DND-41 (cell line): ENCODE data around the gene CELA2B.

Experiments used
- ATAC-seq: fragments of 200-7000 bp; cut with Tn5 transposase; 3 replicates; pipeline ENCODE4 v1.9.1; 2021; ENCODE audit warnings: low read depth; ENCODE audit not compliant: insufficient read depth
- DNase-seq: peaks from one replicate; pipeline ENCODE4 v3.0.0-alpha.2; 2020
- H2AFZ ChIP-seq: 2 replicates; pipeline ENCODE4 v1.6.0; 2012; ENCODE audit warnings: low read depth, low read length
- H3K27ac ChIP-seq: 2 replicates; pipeline ENCODE4 v1.5.1; 2012; ENCODE audit warnings: low read length, inconsistent platforms
- H3K27me3 ChIP-seq: fragments of 200-600 bp; sonication (generic); 2 replicates; pipeline ENCODE4 v1.6.0; 2012; ENCODE audit warnings: low read length, mild to moderate bottlenecking, inconsistent platforms; ENCODE audit not compliant: insufficient read depth, poor library complexity
- H3K36me3 ChIP-seq: 2 replicates; pipeline ENCODE4 v1.5.1; 2012; ENCODE audit warnings: low read length, inconsistent platforms; ENCODE audit not compliant: insufficient read depth
- H3K4me1 ChIP-seq: 2 replicates; pipeline ENCODE4 v1.5.1; 2012; ENCODE audit warnings: mild to moderate bottlenecking, low read length; ENCODE audit not compliant: insufficient read depth
- H3K4me2 ChIP-seq: 2 replicates; pipeline ENCODE4 v1.6.0; 2012; ENCODE audit warnings: mild to moderate bottlenecking, moderate library complexity, low read length, inconsistent platforms; ENCODE audit not compliant: insufficient read depth
- H3K4me3 ChIP-seq, 2 experiments: fragments of 200-600 bp in 1 of 2; shearing (Covaris generic) in 1 of 2; 2 replicates each; pipeline ENCODE4 v1.5.1; 2012 to 2016; ENCODE audit warnings: inconsistent platforms in 2 of 2, low read length in 2 of 2, mild to moderate bottlenecking in 2 of 2, low read depth in 1 of 2, moderate library complexity in 1 of 2
- H3K79me2 ChIP-seq: 2 replicates; pipeline ENCODE4 v1.6.0; 2012; ENCODE audit warnings: low read length, inconsistent platforms; ENCODE audit not compliant: insufficient read depth
- H3K9ac ChIP-seq: 2 replicates; pipeline ENCODE4 v1.6.0; 2012; ENCODE audit warnings: low read depth, mild to moderate bottlenecking, inconsistent platforms, low read length, moderate library complexity
- H3K9me3 ChIP-seq: 2 replicates; pipeline ENCODE4 v1.5.1; 2012; ENCODE audit warnings: low read length, moderate library complexity, mild to moderate bottlenecking, inconsistent platforms; ENCODE audit not compliant: insufficient read depth, severe bottlenecking
- H4K20me1 ChIP-seq: 2 replicates; pipeline ENCODE4 v1.6.0; 2012; ENCODE audit warnings: low read length; ENCODE audit not compliant: insufficient read depth
- EZH2 ChIP-seq: IDR thresholded peaks from 3 replicates; pipeline ENCODE4 v1.6.1; 2012; ENCODE audit warnings: borderline replicate concordance, low read depth, mild to moderate bottlenecking, moderate library complexity, low read length, inconsistent platforms; ENCODE audit not compliant: severe bottlenecking
- TF ChIP-seq, protein P1 (sequence below): IDR thresholded peaks from 2 replicates; pipeline ENCODE4 v1.5.1; 2012; ENCODE audit warnings: borderline replicate concordance, low read length, moderate library complexity, mild to moderate bottlenecking; ENCODE audit not compliant: poor library complexity, severe bottlenecking; ENCODE audit errors: extremely low read depth

CELA2B gene

DNA sequence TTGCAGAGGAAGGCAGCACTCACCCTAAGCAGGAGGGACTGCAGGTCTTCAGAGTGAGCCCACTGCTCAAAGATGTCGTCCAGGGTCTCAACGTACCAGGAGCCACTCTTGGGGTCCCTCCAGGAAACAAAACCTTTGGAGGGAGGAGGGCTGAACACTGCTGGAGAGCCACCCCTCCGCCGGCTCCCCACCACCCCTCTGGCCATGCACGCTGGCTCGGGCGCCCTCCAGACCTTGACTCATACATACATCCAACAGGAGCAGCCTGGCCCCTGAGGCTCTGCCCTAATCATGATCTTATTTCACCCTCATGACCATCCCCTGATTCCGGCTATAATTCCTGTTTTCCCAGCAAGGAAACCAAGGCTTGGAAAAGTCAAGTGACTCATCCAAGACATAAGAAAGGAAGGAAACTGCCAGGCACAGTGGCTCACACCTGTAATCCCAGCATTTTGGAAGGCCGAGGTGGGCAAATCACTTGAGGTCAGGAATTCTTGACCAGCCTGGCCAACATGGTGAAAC lies 18.0 kb downstream of the CELA2B start:
- H3K79me2 ChIP-seq = no peaks in the 10 kb centered on the region
- no peaks in the 10 kb centered on the region for H3K36me3 ChIP-seq
- no peak for TF ChIP-seq EZH2
- TF ChIP-seq, protein P1, sequence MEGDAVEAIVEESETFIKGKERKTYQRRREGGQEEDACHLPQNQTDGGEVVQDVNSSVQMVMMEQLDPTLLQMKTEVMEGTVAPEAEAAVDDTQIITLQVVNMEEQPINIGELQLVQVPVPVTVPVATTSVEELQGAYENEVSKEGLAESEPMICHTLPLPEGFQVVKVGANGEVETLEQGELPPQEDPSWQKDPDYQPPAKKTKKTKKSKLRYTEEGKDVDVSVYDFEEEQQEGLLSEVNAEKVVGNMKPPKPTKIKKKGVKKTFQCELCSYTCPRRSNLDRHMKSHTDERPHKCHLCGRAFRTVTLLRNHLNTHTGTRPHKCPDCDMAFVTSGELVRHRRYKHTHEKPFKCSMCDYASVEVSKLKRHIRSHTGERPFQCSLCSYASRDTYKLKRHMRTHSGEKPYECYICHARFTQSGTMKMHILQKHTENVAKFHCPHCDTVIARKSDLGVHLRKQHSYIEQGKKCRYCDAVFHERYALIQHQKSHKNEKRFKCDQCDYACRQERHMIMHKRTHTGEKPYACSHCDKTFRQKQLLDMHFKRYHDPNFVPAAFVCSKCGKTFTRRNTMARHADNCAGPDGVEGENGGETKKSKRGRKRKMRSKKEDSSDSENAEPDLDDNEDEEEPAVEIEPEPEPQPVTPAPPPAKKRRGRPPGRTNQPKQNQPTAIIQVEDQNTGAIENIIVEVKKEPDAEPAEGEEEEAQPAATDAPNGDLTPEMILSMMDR = no peak
- H3K27me3 ChIP-seq = no peaks in the 10 kb centered on the region
- ATAC-seq (no peak), DNase-seq (no peak)
- H2AFZ ChIP-seq = no peak overlapping the region
- no peak overlapping the region for H3K9ac ChIP-seq
- no peak overlapping the region for H3K4me3 ChIP-seq
- H3K9me3 ChIP-seq = no peaks in the 10 kb centered on the region
- H3K4me1 ChIP-seq = no peaks in the 10 kb centered on the region
- H3K4me2 ChIP-seq = no peak overlapping the region
- no peak overlapping the region for H3K27ac ChIP-seq
- no peaks in the 10 kb centered on the region for H4K20me1 ChIP-seq

GRCh38 chr1:15500184-15501178 lies 24.6 kb downstream of the CELA2B start:
- H2AFZ ChIP-seq = no peak overlapping the region
- no peak for TF ChIP-seq EZH2
- TF ChIP-seq, protein P1 = no peak
- H3K27me3 ChIP-seq = no peaks in the 10 kb centered on the region
- no peak overlapping the region for H3K4me2 ChIP-seq
- H3K4me3 ChIP-seq = no peak overlapping the region
- no peaks in the 10 kb centered on the region for H4K20me1 ChIP-seq
- H3K27ac ChIP-seq = no peak overlapping the region
- no peak for DNase-seq
- no peaks in the 10 kb centered on the region for H3K79me2 ChIP-seq
- no peaks in the 10 kb centered on the region for H3K4me1 ChIP-seq
- no peaks in the 10 kb centered on the region for H3K9me3 ChIP-seq
- no peak for ATAC-seq
- no peak overlapping the region for H3K9ac ChIP-seq
- no peaks in the 10 kb centered on the region for H3K36me3 ChIP-seq

DNA sequence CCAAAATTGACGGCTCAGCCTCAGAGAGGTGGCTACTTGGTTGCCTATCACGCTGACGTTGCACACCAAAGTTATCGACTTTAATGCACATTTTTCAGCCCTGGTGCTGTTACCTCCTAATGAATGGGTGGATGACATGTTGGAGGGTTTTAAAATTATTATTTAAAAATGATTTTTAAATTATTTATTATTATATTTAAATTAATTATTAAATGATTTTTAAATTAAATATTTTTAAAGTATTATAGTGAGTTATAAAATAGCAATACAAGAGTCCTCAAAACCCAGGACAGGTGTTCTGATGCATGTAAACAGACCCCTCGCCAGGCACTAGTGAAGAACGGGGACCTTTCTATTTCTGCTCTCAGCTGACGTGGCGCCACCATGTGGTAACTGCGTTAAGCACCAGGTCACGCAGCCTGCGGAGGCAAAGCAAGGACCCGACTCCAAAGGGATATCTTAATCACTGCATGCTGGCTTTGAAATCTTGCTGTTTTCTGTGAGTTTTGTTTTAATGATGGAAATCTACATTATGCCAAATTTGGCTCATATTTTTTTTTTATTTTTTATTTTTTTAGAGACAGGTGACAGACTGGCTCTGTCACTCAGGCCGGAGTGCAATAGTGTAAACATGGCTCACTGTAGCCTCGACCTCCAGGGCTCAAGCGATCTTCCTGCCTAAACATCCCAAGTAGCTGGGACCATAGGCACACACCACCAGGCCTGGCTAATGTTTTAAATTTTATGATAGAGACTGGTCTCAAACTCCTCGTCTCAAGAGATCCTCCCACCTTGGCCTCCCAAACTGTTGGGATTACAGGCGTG lies 25.5 kb downstream of the CELA2B start:
- Histone ChIP-seq H3K36me3 (no peaks in the 10 kb centered on the region), H3K79me2 (no peaks in the 10 kb centered on the region), H3K9me3 (no peaks in the 10 kb centered on the region), H3K4me1 (no peaks in the 10 kb centered on the region), H3K27me3 (no peaks in the 10 kb centered on the region), H3K27ac (no peak overlapping the region), H2AFZ (no peak overlapping the region), H3K4me2 (no peak overlapping the region), H3K9ac (no peak overlapping the region), H3K4me3 (no peak overlapping the region), H4K20me1 (no peaks in the 10 kb centered on the region)
- ATAC-seq (peak; percentile 70; the same call in 1 of the 3 replicates), DNase-seq (peak; percentile 60)
- TF ChIP-seq EZH2 = no peak
- TF ChIP-seq, protein P1 = peak; percentile 66
